Measurements from ENCODE around the gene GOLGA5. TPM values are rescaled to one million over a fixed set of nuclear protein-coding genes. Genes with fewer than 3 reads are reported as not detected.

Gene GOLGA5
- total and polyA plus RNA-seq, 2 of the 8 experiments (the other 6 are each of a cell fraction or from before 2014, with no cell fraction given), result 13.0 to 25.4 TPM

- TF ChIP-seq CHD7 (IDR thresholded peaks at IDR 0.05; ENCODE audit: insufficient replicate concordance, low read length), result no peak
- TF ChIP-seq SRF (IDR thresholded peaks at IDR 0.05; ENCODE audit: low read depth, low read length), result no peak
- TF ChIP-seq JUN (IDR thresholded peaks at IDR 0.05; ENCODE audit: low read depth, low read length), result no peak
- no peak for TF ChIP-seq NANOG (IDR thresholded peaks at IDR 0.05; ENCODE audit: insufficient read depth, low read depth, low read length, poor library complexity, severe bottlenecking)
- TF ChIP-seq RFX5 (IDR thresholded peaks at IDR 0.05; ENCODE audit: borderline replicate concordance, low read depth, low read length), result no peak
- no peak for TF ChIP-seq SUZ12 (IDR thresholded peaks at IDR 0.05; ENCODE audit: low read length)
These were observed 81.0 kb downstream of the GOLGA5 start (continued) for GRCh38 chr14:92874962-92875661.
